PC-3 (cell line): ENCODE data around the gene MYO5B.

Experiments used
- EZH2 ChIP-seq: fragments of 300-600 bp; sonication (generic); IDR thresholded peaks from one replicate; pipeline ENCODE4 v1.6.1; 2017; ENCODE audit warnings: antibody characterized with exemption, mild to moderate bottlenecking, low read length; ENCODE audit not compliant: unreplicated experiment
- EZH2phosphoT487 ChIP-seq: fragments of 300-600 bp; sonication (generic); IDR thresholded peaks from 2 replicates; pipeline ENCODE4 v1.6.1; 2018; ENCODE audit warnings: mild to moderate bottlenecking, antibody characterized with exemption, low read length, borderline replicate concordance
- TF ChIP-seq, protein P1 (sequence below): fragments of 300-600 bp; sonication (generic); conservative IDR thresholded peaks from 2 replicates; pipeline ENCODE4 v1.5.1; 2017; ENCODE audit warnings: antibody characterized with exemption, low read depth, mild to moderate bottlenecking, low read length

DNA sequence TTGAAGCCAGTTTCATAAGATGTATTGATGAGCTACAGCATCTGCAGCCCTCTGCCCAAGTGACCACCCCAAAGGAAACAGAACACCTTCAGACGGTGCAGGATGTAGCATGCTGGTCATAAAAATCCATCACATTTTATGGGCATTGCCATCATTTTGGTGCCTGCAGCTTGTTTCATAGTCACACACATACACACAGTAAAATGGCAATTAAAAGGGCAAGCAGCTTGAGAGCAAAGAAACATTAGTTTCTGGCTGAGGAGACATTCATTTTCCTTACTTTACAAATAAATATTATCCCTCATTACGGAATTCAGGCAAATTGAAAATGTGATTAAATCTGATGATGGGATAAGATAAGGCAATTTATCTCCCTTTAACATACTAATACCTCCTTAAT is 13.4 kb downstream of the MYO5B start:
- TF ChIP-seq, protein P1, sequence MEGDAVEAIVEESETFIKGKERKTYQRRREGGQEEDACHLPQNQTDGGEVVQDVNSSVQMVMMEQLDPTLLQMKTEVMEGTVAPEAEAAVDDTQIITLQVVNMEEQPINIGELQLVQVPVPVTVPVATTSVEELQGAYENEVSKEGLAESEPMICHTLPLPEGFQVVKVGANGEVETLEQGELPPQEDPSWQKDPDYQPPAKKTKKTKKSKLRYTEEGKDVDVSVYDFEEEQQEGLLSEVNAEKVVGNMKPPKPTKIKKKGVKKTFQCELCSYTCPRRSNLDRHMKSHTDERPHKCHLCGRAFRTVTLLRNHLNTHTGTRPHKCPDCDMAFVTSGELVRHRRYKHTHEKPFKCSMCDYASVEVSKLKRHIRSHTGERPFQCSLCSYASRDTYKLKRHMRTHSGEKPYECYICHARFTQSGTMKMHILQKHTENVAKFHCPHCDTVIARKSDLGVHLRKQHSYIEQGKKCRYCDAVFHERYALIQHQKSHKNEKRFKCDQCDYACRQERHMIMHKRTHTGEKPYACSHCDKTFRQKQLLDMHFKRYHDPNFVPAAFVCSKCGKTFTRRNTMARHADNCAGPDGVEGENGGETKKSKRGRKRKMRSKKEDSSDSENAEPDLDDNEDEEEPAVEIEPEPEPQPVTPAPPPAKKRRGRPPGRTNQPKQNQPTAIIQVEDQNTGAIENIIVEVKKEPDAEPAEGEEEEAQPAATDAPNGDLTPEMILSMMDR, result no peak
- TF ChIP-seq EZH2 (no peak), EZH2phosphoT487 (no peak)
